ENCODE measurements around the gene ADCY3.

ADCY3 gene

GRCh38 chr2:24797644-24798043 lies 122.4 kb downstream of the ADCY3 start:
- TF ChIP-seq ZFX (IDR thresholded peaks at IDR 0.05) = no peak
- TF ChIP-seq, protein P1, sequence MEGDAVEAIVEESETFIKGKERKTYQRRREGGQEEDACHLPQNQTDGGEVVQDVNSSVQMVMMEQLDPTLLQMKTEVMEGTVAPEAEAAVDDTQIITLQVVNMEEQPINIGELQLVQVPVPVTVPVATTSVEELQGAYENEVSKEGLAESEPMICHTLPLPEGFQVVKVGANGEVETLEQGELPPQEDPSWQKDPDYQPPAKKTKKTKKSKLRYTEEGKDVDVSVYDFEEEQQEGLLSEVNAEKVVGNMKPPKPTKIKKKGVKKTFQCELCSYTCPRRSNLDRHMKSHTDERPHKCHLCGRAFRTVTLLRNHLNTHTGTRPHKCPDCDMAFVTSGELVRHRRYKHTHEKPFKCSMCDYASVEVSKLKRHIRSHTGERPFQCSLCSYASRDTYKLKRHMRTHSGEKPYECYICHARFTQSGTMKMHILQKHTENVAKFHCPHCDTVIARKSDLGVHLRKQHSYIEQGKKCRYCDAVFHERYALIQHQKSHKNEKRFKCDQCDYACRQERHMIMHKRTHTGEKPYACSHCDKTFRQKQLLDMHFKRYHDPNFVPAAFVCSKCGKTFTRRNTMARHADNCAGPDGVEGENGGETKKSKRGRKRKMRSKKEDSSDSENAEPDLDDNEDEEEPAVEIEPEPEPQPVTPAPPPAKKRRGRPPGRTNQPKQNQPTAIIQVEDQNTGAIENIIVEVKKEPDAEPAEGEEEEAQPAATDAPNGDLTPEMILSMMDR (conservative IDR thresholded peaks at IDR 0.05) = no peak
- no peak overlapping the region for H3K27ac ChIP-seq

GRCh38 chr2:24793761-24794435 lies 126.1 kb downstream of the ADCY3 start:
- peak overlapping the region; percentile 95 for H3K27ac ChIP-seq
- TF ChIP-seq ZFX (IDR thresholded peaks at IDR 0.05) = no peak
- TF ChIP-seq, protein P1 (conservative IDR thresholded peaks at IDR 0.05) = no peak

GRCh38 chr2:24792874-24793760 lies 126.9 kb downstream of the ADCY3 start, which contains the start of the genes CENPO and PTRHD1:
Gene CENPO, plus strand, starts transcription at chr2:24793425. Its CDS starts 495 bp downstream, at chr2:24793920.
Gene PTRHD1, minus strand, starts transcription at chr2:24793391. Its CDS starts 14 bp downstream, at chr2:24793377.
- TF ChIP-seq, protein P1 (conservative IDR thresholded peaks at IDR 0.05) = peak; percentile 65
- 0 out of 2 replicates have a peak, but pooled peaks have one; percentile 22 for TF ChIP-seq ZFX (IDR thresholded peaks at IDR 0.05)
- H3K27ac ChIP-seq = peak within 1 kb of the TSS; percentile 95

DNA sequence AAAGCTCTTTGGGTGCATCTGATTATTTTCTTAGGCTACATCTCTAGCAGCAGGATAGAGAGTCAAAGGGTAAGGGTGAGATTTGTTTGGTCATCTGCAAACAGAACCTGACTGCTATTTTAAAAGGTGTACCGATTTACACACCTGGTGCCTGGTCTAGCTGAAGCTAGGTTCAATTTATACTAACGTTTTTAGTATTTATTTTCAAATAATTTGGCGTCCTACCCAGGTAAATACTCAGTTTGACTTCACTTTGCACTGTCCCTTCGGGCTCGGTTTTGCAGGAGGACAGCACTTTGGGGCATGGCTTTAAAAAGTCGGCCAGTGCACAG lies 127.5 kb downstream of the ADCY3 start:
- TF ChIP-seq, protein P1 (conservative IDR thresholded peaks at IDR 0.05) = no peak
- TF ChIP-seq ZFX (IDR thresholded peaks at IDR 0.05) = no peak
- peak overlapping the region; percentile 95 for H3K27ac ChIP-seq

GRCh38 chr2:24791452-24791851 lies 128.6 kb downstream of the ADCY3 start:
- TF ChIP-seq ZFX (IDR thresholded peaks at IDR 0.05) = no peak
- TF ChIP-seq, protein P1 (conservative IDR thresholded peaks at IDR 0.05) = no peak; the same call in 1 of the 2 replicates
- H3K27ac ChIP-seq = peak overlapping the region; percentile 29; the same call in 1 of the 2 replicates

DNA sequence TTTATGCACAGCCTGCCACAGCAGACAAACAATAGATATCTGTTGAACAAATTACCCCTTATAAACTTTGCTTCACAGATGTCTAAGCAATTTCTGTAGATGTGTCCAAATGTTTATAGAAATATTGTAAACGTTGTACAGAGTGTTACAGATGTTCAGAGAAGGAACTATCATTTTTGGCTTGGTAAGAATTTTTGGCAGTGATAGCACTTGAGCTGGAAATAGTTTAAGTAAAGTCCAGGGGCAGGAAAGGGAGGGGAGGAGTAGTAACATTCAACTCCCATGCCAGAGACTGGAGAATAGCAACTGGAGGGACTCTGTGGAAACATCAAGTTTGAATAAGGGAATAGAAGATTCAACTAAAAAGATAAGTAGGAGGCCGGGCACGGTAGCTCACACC lies 131.2 kb downstream of the ADCY3 start:
- H3K27ac ChIP-seq = no peak overlapping the region
- no peak for TF ChIP-seq ZFX (IDR thresholded peaks at IDR 0.05)
- TF ChIP-seq, protein P1 (conservative IDR thresholded peaks at IDR 0.05) = no peak

GRCh38 chr2:24787532-24787931 lies 132.5 kb downstream of the ADCY3 start:
- no peak for TF ChIP-seq ZFX (IDR thresholded peaks at IDR 0.05)
- TF ChIP-seq, protein P1 (conservative IDR thresholded peaks at IDR 0.05) = no peak
- no peak overlapping the region for H3K27ac ChIP-seq

All from C4-2B (cell line).